HG03159 (cell line): ENCODE measurements around the gene PLAAT2.

Experiments used
- ATAC-seq: cut with Tn5 transposase; IDR thresholded peaks from one replicate; pipeline ENCODE4 v1.9.1; 2021; ENCODE audit warnings: mild to moderate bottlenecking, moderate library complexity; ENCODE audit not compliant: unreplicated experiment

Gene PLAAT2

DNA sequence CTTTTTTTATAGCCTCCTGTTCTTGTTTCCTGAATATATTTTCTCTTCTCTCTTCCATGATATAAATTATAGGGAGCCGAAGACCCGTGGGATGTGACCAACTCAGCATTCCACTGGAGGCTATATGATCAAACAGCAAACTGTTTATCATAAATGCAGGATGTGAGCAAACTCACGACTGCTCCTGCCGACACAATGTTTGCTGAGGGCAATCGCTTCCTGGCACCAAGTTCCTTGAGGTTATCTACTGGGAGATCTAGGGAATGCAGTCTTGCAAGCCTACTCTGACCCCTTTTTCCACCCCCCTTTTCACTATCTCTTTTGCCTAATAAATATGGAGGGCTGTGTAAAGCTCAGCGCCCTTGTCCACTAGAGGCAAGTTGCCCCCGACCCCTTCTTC is 40.0 kb downstream of the PLAAT2 start:
- no peak for ATAC-seq

- ATAC-seq, result no peak
Measured at GRCh38 chr11:63521896-63522295, 41.3 kb downstream of the PLAAT2 start.

GRCh38 chr11:63520606-63521170 is 42.5 kb downstream of the PLAAT2 start:
- no peak for ATAC-seq

GRCh38 chr11:63518548-63518947 is 44.6 kb downstream of the PLAAT2 start:
- ATAC-seq, result no peak

GRCh38 chr11:63517156-63517555 is 46.0 kb downstream of the PLAAT2 start:
- no peak for ATAC-seq

- ATAC-seq, result no peak
Measured at GRCh38 chr11:63516109-63516508, 47.1 kb downstream of the PLAAT2 start.

DNA sequence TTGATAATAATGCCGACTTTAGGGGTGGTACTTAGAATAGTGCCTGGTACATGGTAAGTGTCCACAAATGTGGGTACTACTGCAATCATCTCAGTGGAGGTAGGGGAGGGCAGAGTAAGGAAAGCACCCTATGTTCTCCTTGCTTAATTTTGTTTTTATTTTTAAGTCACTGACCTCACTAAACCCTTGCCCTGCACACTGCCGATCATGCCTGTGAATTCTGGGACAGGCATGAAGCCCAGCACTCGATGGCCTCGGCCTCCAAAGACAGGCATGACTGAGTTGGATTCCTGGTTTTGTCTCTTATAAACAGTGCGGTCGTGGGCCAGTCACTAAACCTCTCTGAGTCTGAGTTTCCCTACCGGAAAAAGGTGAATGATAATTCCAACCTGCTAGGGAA is 50.4 kb downstream of the PLAAT2 start:
- ATAC-seq, result no peak

GRCh38 chr11:63511048-63511748 is 52.0 kb downstream of the PLAAT2 start:
- ATAC-seq, result no peak

GRCh38 chr11:63510360-63511047 is 52.7 kb downstream of the PLAAT2 start:
- no peak for ATAC-seq

DNA sequence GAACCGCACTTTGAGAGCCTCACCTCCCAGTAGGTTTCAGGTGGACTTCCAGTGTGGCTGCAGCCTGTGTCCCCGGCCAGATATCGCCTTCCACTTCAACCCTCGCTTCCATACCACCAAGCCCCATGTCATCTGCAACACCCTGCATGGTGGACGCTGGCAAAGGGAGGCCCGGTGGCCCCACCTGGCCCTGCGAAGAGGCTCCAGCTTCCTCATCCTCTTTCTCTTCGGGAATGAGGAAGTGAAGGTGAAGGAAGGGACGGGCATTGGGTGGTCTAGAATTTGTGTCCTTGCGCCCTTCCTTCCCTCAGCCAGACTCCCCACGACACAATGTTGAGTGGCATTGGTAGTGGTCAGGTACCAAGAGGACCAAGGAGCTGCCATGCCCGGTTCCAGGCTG is 54.4 kb downstream of the PLAAT2 start:
- no peak for ATAC-seq

GRCh38 chr11:63508009-63508408 is 55.2 kb downstream of the PLAAT2 start:
- ATAC-seq, result no peak

DNA sequence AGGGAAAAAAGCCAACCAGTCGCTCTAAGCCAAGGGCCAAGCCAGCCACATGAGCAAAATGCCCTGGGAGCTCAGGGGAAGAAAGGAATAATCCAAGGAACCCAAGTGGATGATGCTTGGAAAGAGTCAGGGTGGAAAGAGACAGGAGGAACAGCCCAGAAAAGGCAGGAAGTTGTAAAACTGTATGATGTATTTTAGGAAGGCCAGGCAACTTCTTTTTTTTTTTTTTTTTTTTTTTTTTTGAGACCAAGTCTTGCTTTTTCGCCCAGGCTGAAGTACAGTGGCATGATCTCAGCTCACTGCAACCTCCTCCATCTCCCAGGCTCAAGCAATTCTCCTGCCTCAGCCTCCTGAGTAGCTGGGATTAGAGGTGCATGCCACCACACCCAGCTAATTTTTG is 55.7 kb downstream of the PLAAT2 start:
- no peak for ATAC-seq

DNA sequence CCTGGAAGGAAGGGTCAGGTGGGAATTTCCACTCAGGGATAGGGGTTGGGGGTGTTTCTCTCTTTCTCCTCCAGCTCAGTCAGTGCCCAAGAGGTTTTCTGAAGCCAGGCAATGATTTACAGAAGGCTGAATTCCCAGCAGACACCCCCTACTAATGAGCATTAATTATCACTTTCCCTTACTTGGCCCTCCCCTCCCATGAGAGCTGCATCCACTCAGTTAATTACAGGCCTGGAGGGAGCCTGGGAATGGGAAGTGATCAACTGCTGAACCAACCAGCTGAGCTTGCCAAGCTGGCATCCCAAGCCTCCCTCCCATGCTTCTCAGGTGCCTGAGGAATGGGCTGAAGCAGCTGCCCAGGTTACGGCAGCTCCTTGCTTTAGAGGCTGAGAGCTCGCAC is 56.3 kb downstream of the PLAAT2 start:
- ATAC-seq, result no peak

GRCh38 chr11:63505857-63506528 is 57.2 kb downstream of the PLAAT2 start, which contains the start of gene LGALS12:
LGALS12 (plus strand) TSS chr11:63506084; CDS start chr11:63506459, 375 bp downstream.
- ATAC-seq, result no peak

DNA sequence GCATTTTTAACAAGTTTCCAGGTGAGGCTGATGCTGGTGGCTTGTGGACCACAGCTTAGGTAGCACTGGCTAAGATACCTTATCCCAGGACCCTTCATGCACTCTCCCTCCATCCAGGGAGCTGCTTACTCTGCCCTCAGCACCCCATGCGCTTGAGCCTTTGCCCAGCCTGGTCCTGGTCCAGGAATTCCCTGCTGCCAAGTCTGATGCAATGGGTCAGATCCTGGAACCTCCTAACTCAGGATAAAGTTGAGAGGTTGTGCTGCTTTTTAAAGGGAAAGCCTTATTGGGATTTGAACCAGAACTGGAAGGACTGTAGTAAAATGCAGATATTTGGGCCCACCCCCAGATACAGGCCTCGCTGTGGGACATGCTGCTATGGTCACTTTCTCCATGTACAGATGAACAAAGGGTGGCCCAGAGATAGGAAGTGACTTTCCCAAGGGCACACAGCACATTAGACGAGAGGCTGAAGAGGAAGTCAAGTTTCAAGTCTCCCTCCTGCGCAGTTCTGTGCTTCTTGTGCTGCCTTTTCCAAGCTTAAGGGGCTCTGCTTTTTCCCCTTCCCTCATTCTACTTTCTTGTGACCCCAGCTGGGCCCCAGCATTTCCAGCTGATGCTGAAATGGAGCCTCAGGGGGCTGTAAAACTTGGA is 58.1 kb downstream of the PLAAT2 start:
- no peak for ATAC-seq

GRCh38 chr11:63504054-63504453 is 59.1 kb downstream of the PLAAT2 start:
- ATAC-seq, result no peak

DNA sequence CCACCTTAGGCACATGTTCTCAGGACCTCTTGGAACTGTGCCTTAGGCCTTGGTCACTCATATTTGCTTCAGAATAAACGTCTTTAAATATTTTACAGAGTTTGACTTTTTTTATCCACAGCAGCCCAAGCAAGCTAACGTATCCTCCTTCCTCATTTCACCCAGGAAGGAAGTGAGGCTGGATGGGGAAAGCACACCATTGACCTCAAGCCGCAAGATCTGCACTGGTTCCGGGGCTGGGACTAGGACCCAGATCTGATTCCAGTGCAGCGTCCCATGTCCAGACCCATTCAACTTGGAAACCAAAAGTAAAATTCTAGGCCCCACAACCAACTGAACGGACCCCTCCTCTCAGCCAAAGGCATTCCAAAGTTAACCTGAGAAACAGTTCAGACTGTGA is 59.7 kb downstream of the PLAAT2 start:
- no peak for ATAC-seq
